Stimulated activated naive CD8-positive, alpha-beta T cell treated with anti-CD3 and anti-CD28 coated beads, Interleukin-15, amount 100 ng/mL, for 72 hours (primary cell): ENCODE results near the gene RXRG.

Experiments used
- ATAC-seq: fragments of 150-1000 bp; cut with Tn5 transposase; 2 replicates; pipeline ENCODE4 v1.10.0; 2021; ENCODE audit warnings: mild to moderate bottlenecking, moderate library complexity
- DNase-seq, 2 donors: peaks; one replicate each; pipeline ENCODE4 v3.0.0; 2021 to 2022
- H3K27ac Mint-ChIP-seq, 2 donors: one replicate each; pipeline ENCODE4 v1.8.0; 2022; ENCODE audit warnings: mild to moderate bottlenecking in 2 of 2, mixed read lengths in 2 of 2, moderate library complexity in 2 of 2
- H3K27me3 Mint-ChIP-seq: one replicate; pipeline ENCODE4 v1.8.0; 2022; ENCODE audit warnings: mixed read lengths
- H3K4me1 Mint-ChIP-seq: one replicate; pipeline ENCODE4 v1.8.0; 2022; ENCODE audit warnings: mild to moderate bottlenecking, mixed read lengths
- H3K4me3 Mint-ChIP-seq, 2 donors: one replicate each; pipeline ENCODE4 v1.8.0; 2022; ENCODE audit warnings: mild to moderate bottlenecking in 2 of 2, mixed read lengths in 2 of 2, moderate library complexity in 1 of 2
- H3K9me3 Mint-ChIP-seq, 2 donors: one replicate each; pipeline ENCODE4 v1.8.0; 2022; ENCODE audit warnings: mixed read lengths in 2 of 2

The RXRG gene

DNA sequence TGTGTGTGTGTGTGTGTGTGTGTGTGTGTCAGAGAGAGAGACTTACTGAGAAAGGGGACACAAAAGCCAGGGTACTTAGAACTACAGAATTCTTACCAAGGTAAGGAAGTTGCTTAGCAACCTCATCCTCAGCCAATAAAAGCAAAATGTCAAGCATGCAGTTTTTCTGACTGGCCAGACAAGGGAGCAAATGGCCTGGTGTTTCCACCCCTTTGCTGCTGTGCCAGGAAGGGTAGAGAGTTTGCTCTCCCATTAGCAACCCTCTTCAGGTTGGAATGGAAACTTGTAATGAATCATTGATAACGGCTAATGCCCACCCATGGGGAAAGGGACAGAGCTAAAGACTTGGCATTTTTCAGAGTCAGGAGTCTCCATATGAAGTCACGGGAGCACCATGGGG is 10.6 kb downstream of the RXRG start:
- H3K9me3 Mint-ChIP-seq = no peaks in the 10 kb centered on the region
- H3K4me1 Mint-ChIP-seq = peaks cover 7% of the 10 kb centered on the region
- DNase-seq = no peak
- H3K27ac Mint-ChIP-seq = no peak overlapping the region
- H3K4me3 Mint-ChIP-seq = no peak overlapping the region
- no peak for ATAC-seq
- H3K27me3 Mint-ChIP-seq = peaks cover 13% of the 10 kb centered on the region

GRCh38 chr1:165431079-165431478 is 13.8 kb downstream of the RXRG start:
- no peak overlapping the region for H3K27ac Mint-ChIP-seq
- ATAC-seq = peak; percentile 26
- H3K4me3 Mint-ChIP-seq = no peak overlapping the region
- no peaks in the 10 kb centered on the region for H3K9me3 Mint-ChIP-seq
- H3K27me3 Mint-ChIP-seq = no peaks in the 10 kb centered on the region
- DNase-seq = no peak
- H3K4me1 Mint-ChIP-seq = peaks cover 7% of the 10 kb centered on the region

- ATAC-seq = no peak
These were observed 18.2 kb downstream of the RXRG start for GRCh38 chr1:165426745-165427144.

GRCh38 chr1:165425621-165426020 is 19.3 kb downstream of the RXRG start:
- DNase-seq = no peak
- Mint-ChIP-seq H3K27me3 (no peaks in the 10 kb centered on the region), H3K9me3 (no peaks in the 10 kb centered on the region), H3K4me1 (peaks cover 20% of the 10 kb centered on the region), H3K27ac (no peak overlapping the region), H3K4me3 (no peak overlapping the region)
- no peak for ATAC-seq

More at GRCh38 chr1:165426745-165427144, 18.2 kb downstream of the RXRG start:
- Mint-ChIP-seq H3K9me3 (no peaks in the 10 kb centered on the region), H3K27me3 (no peaks in the 10 kb centered on the region), H3K4me1 (peaks cover 28% of the 10 kb centered on the region), H3K27ac (no peak overlapping the region), H3K4me3 (no peak overlapping the region)
- no peak for DNase-seq

DNA sequence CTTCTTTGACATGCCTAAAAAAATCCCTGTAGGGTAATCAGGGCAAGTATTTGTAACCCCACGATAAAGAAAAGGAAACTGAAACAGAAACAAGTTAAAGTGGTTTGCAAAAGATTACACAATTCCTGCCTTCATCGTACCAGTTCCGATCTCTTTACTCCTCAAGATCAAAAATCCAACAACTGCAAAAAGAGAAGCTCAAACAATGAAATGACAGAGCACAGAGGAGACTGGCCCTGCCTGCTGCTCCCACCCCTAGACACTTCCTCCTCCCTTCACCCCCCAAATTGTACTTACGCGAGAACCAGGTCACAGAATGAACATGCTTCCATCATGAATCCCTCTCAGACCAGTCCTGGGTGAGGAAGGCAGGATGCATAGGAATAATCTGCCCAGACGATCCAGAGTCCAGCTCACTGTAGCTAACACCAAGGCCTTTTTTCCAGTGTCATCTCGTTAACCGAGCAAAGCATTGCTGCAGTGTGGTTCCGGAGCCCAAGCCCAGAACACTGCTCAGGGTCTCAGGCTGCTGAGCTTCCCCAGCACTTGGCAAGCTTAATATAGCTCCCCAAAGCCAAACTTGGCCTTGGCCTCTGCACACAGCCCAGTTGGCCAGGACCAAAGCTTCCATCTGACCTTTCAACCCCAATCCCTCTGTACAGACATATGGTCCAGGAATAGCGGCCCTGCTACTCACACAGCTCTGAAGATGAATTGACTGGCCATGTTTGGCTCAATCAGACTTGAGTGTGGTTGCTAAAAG is 20.3 kb downstream of the RXRG start:
- Mint-ChIP-seq H3K27me3 (no peaks in the 10 kb centered on the region), H3K27ac (peak overlapping the region; percentile 67 to 82), H3K9me3 (no peaks in the 10 kb centered on the region), H3K4me3 (peak overlapping the region; percentile 73), H3K4me1 (peaks cover 20% of the 10 kb centered on the region)
- DNase-seq (peak in 1 of 2 donors; percentile 11), ATAC-seq (peak; percentile 69)

DNA sequence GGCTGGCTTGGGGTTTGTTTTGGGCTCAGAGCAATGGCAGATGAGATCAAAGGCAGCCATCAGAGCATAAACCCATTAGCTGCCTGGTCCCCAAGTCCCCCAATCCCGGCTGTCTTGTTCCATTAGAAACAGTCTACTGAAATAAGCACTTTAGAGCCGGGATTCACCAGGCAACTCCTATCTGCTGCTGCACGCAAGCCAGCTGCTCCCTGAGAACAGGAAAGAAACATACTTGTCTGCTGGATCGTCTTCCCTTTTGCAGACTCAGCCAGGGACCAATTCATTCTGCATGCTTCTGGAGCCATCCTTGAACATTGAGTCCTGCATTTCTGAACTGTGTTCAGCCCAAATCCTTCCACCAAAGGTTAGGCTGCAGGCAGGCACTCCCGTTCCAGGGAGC is 21.8 kb downstream of the RXRG start:
- H3K4me3 Mint-ChIP-seq = no peak overlapping the region
- no peaks in the 10 kb centered on the region for H3K27me3 Mint-ChIP-seq
- H3K4me1 Mint-ChIP-seq = peaks cover 20% of the 10 kb centered on the region
- H3K9me3 Mint-ChIP-seq = no peaks in the 10 kb centered on the region
- DNase-seq = no peak
- H3K27ac Mint-ChIP-seq = no peak overlapping the region
- no peak for ATAC-seq

DNA sequence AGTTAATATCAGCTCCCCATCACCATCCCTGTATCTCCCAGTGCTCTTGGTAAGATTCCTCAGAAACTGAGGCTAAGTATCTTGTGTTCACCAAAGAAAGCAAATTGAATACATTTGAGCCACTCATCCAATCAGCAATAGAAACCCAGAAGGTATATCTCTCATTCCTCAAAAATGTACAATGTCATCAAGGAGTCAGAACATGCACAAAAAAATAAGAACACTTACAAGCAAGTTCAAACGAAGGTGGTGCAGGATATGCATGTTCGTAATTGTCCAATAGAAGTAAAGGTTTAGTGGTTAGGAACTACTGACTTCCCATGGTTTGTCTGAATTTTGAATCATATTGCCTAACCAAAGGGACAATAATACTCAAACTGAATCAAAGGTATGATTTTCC is 24.3 kb downstream of the RXRG start:
- no peak overlapping the region for H3K4me3 Mint-ChIP-seq
- no peak for ATAC-seq

DNA sequence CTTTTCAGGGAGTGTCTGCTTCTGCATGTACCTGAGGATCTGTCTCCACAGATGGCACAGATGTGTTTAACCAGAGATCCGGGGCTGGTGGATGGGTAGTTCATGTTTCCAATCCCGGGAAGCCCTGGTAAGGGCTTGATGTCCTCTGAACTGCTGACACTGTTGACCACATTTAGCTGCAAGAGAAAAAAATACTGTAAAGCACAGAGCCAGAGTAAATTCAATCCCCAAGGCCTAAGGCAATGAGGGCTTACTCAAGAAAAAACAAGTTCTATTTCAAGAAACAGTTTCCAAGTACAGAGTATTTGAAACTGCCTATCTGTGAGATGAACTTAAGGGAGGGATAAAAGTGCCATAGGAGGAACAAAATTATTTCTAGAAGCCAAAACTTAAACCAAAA is 25.1 kb downstream of the RXRG start:
- H3K9me3 Mint-ChIP-seq = no peaks in the 10 kb centered on the region
- no peak overlapping the region for H3K27ac Mint-ChIP-seq
- H3K27me3 Mint-ChIP-seq = peaks cover 10% of the 10 kb centered on the region
- ATAC-seq = no peak
- no peak overlapping the region for H3K4me3 Mint-ChIP-seq
- DNase-seq = no peak
- peaks cover 11% of the 10 kb centered on the region for H3K4me1 Mint-ChIP-seq

More for the DNA sequence above, 24.3 kb downstream of the RXRG start:
- Mint-ChIP-seq H3K4me1 (peaks cover 19% of the 10 kb centered on the region), H3K27me3 (peaks cover 2% of the 10 kb centered on the region), H3K27ac (no peak overlapping the region), H3K9me3 (no peaks in the 10 kb centered on the region)
- no peak for DNase-seq

- Mint-ChIP-seq H3K27me3 (peaks cover 22% of the 10 kb centered on the region), H3K4me1 (no peaks in the 10 kb centered on the region), H3K4me3 (no peak overlapping the region), H3K9me3 (no peaks in the 10 kb centered on the region), H3K27ac (no peak overlapping the region)
- ATAC-seq (no peak), DNase-seq (no peak)
These were observed 26.7 kb downstream of the RXRG start for GRCh38 chr1:165418195-165418594.

DNA sequence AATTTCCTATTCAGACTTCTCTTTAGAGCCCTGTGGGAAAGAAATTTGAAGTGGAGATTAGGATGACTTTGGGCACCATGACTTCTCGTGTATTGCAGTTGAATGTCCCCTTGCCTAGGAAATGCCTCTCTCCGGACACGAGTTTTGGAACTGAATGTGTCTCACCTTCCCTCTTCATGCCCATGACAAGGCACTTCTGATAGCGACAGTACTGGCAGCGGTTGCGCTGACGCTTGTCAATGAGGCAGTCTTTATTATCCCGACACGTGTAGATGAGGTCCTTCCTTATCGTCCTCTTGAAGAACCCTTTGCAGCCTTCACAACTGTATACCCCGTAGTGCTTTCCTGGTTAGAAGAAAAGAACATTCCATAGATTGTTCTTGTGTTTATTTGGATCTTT is 28.1 kb downstream of the RXRG start:
- DNase-seq = no peak
- Mint-ChIP-seq H3K27ac (no peak overlapping the region), H3K4me1 (no peaks in the 10 kb centered on the region), H3K4me3 (no peak overlapping the region), H3K9me3 (no peaks in the 10 kb centered on the region), H3K27me3 (peaks cover 22% of the 10 kb centered on the region)
- ATAC-seq = no peak

GRCh38 chr1:165415068-165415467 is 29.9 kb downstream of the RXRG start:
- Mint-ChIP-seq H3K4me3 (no peak overlapping the region), H3K4me1 (no peaks in the 10 kb centered on the region), H3K9me3 (no peaks in the 10 kb centered on the region), H3K27me3 (peaks cover 23% of the 10 kb centered on the region), H3K27ac (peak overlapping the region in 1 of 2 donors; percentile 50)
- DNase-seq = no peak
- no peak for ATAC-seq

DNA sequence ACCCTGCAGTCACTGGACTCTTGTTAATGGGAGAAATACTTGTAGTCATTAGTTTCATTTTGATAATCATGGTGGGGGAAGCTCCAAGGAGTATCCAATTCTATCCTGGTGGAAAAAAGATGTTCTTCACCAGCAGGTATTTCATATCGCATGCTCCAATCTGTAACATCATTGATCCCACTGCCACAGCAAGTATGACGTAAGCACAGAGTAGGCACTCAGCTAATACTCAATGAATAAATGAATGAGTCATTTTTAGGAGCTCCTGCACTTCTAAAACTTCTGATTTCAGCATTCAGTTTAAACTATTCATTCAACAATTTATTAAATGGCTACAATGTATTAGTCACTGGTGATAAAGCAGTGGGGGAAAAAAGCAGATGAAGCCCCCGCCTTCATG is 30.3 kb downstream of the RXRG start:
- no peak overlapping the region for H3K4me3 Mint-ChIP-seq
- H3K27ac Mint-ChIP-seq = no peak overlapping the region
- ATAC-seq (no peak), DNase-seq (no peak)
- no peaks in the 10 kb centered on the region for H3K9me3 Mint-ChIP-seq
- peaks cover 27% of the 10 kb centered on the region for H3K27me3 Mint-ChIP-seq
- H3K4me1 Mint-ChIP-seq = no peaks in the 10 kb centered on the region

- DNase-seq = no peak
- no peak overlapping the region for H3K4me3 Mint-ChIP-seq
- no peak for ATAC-seq
- peaks cover 53% of the 10 kb centered on the region for H3K27me3 Mint-ChIP-seq
- no peaks in the 10 kb centered on the region for H3K9me3 Mint-ChIP-seq
- H3K27ac Mint-ChIP-seq = no peak overlapping the region
- H3K4me1 Mint-ChIP-seq = no peaks in the 10 kb centered on the region
These were observed 33.5 kb downstream of the RXRG start for GRCh38 chr1:165411396-165411795.

DNA sequence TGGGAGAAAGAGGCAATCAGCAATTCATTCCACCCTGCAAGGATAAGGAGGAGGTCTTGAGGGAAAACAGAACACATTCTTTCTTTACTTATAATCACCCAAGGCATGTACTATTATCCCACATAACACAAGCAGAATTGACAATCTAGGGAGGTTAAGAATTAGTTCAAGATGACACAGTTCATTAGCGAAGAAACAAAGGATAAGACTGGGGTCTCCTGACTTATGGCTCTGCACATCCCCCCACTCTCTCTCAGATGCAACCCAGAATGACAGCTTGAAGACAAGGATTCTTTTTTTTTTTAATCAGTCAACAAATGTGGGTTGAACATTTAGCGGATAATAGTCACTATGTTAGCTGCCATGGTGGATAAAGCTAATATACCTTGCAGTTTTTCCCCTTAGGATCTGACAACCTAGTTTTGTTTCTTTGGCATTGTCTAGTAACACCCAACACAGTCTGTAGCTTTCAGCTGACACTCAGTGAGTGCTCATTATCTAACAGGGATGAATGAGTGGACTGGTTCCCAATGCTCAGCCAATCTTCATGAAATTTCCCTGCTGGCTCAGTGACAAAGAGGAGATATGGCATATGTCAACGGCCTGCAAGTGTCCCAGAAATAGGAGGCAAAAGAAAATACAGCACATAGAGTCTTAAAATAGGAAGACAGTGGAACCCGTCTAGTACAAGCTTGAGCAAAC is 35.1 kb downstream of the RXRG start:
- Mint-ChIP-seq H3K4me1 (no peaks in the 10 kb centered on the region), H3K4me3 (no peak overlapping the region), H3K9me3 (no peaks in the 10 kb centered on the region), H3K27ac (peak overlapping the region in 1 of 2 donors; percentile 5), H3K27me3 (peaks cover 43% of the 10 kb centered on the region)
- ATAC-seq = no peak
- DNase-seq = no peak

DNA sequence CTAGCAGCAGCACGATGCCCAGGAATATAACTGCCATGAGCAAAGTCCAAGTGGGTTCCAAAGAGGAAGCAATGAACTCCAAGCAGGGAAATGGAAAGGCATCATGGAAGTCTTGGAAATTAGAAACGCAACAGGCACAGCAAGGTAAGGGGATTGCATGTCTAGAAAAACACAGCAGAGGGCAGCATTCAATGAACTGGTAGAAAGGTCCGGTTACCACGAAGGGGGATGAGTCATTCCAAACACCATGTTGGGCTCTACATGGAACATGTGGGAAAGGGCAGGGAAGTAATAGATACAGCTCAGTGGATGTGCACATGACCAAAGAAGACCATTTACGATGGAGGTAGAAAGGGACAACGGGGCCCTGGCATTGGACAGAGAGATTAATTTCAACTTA is 36.4 kb downstream of the RXRG start:
- no peak overlapping the region for H3K27ac Mint-ChIP-seq
- H3K27me3 Mint-ChIP-seq = peaks cover 38% of the 10 kb centered on the region
- no peaks in the 10 kb centered on the region for H3K9me3 Mint-ChIP-seq
- DNase-seq = no peak
- H3K4me3 Mint-ChIP-seq = no peak overlapping the region
- no peaks in the 10 kb centered on the region for H3K4me1 Mint-ChIP-seq
- no peak for ATAC-seq

GRCh38 chr1:165407398-165407797 is 37.5 kb downstream of the RXRG start:
- Mint-ChIP-seq H3K4me1 (no peaks in the 10 kb centered on the region), H3K4me3 (no peak overlapping the region), H3K9me3 (no peaks in the 10 kb centered on the region), H3K27ac (no peak overlapping the region), H3K27me3 (peaks cover 38% of the 10 kb centered on the region)
- DNase-seq (no peak), ATAC-seq (no peak)
